ENCODE data around the gene EFCAB8.

Gene EFCAB8

GRCh38 chr20:32991383-32991782, 132.7 kb downstream of the EFCAB8 start:
- DNase-seq: no peak

GRCh38 chr20:32991792-32992641, 133.3 kb downstream of the EFCAB8 start:
- no peak for DNase-seq

- DNase-seq: no peak
Observed at GRCh38 chr20:32993496-32994050, 134.8 kb downstream of the EFCAB8 start.

- DNase-seq: no peak
Observed at GRCh38 chr20:32995802-32996201, 137.1 kb downstream of the EFCAB8 start.

- DNase-seq: no peak
Observed at GRCh38 chr20:32997431-32997830, 138.7 kb downstream of the EFCAB8 start.

GRCh38 chr20:32999603-33000250, 141.0 kb downstream of the EFCAB8 start:
- DNase-seq: no peak

- DNase-seq: no peak
Observed at GRCh38 chr20:33000802-33001466, 142.2 kb downstream of the EFCAB8 start.

GRCh38 chr20:33002087-33002808, 143.5 kb downstream of the EFCAB8 start:
- DNase-seq: no peak

- no peak for DNase-seq
Observed at GRCh38 chr20:33004141-33004751, 145.5 kb downstream of the EFCAB8 start, which contains the start of gene SUN5. SUN5 (minus strand) TSS chr20:33004433; CDS start chr20:33004340, 93 bp downstream.

GRCh38 chr20:33005132-33005566, 146.4 kb downstream of the EFCAB8 start:
- DNase-seq: no peak

- no peak for DNase-seq
Observed at GRCh38 chr20:33005908-33006775, 147.4 kb downstream of the EFCAB8 start.

GRCh38 chr20:33006776-33007375, 148.2 kb downstream of the EFCAB8 start:
- no peak for DNase-seq

GRCh38 chr20:33007376-33008335, 148.9 kb downstream of the EFCAB8 start, which contains the start of gene BPIFB2:
BPIFB2 (plus strand) TSS chr20:33007704; CDS start chr20:33008575, 871 bp downstream.
- DNase-seq: no peak

- no peak for DNase-seq
Observed at GRCh38 chr20:33008336-33009213, 149.9 kb downstream of the EFCAB8 start.

- no peak for DNase-seq
Observed at GRCh38 chr20:33009214-33010132, 150.8 kb downstream of the EFCAB8 start.

GRCh38 chr20:33010133-33010504, 151.4 kb downstream of the EFCAB8 start:
- DNase-seq: no peak

Data from stimulated activated CD4-positive, alpha-beta T cell treated with anti-CD3 and anti-CD28 coated beads, Interleukin-4, amount 100 ng/mL, for 1 hour (primary cell).